ENCODE results near the gene MCM10.

MCM10 gene

GRCh38 chr10:13120786-13121499 is 40.4 kb upstream of the MCM10 start:
- H3K9me3 ChIP-seq (ENCODE audit: insufficient read depth, low read length): no peaks in the 10 kb centered on the region
- no peak for TF ChIP-seq SUZ12 (IDR thresholded peaks at IDR 0.05; ENCODE audit: extremely low read depth, insufficient read depth, insufficient read length)
- no peak for TF ChIP-seq ZNF274 (IDR thresholded peaks at IDR 0.05; ENCODE audit: low read depth, low read length)
- no peak for TF ChIP-seq YY1 (IDR thresholded peaks at IDR 0.05; ENCODE audit: insufficient read depth, insufficient read length)
- H3K27me3 ChIP-seq (ENCODE audit: insufficient read depth, insufficient read length): no peaks in the 10 kb centered on the region
- H3K4me3 ChIP-seq (ENCODE audit: insufficient read length, low read depth): no peak overlapping the region
- no peak for DNase-seq (ENCODE audit: low read depth, low spot score)
- H3K36me3 ChIP-seq (ENCODE audit: insufficient read depth, insufficient read length, low read length): peaks cover 38% of the 10 kb centered on the region
- no peak overlapping the region for H3K9ac ChIP-seq (ENCODE audit: insufficient read length, low read depth)
- H3K4me1 ChIP-seq (ENCODE audit: insufficient read depth, insufficient read length): no peaks in the 10 kb centered on the region

GRCh38 chr10:13121500-13121854 is 39.9 kb upstream of the MCM10 start:
- no peak overlapping the region for H3K4me3 ChIP-seq (ENCODE audit: insufficient read length, low read depth)
- TF ChIP-seq YY1 (IDR thresholded peaks at IDR 0.05; ENCODE audit: insufficient read depth, insufficient read length): no peak
- TF ChIP-seq ZNF274 (IDR thresholded peaks at IDR 0.05; ENCODE audit: low read depth, low read length): no peak
- TF ChIP-seq SUZ12 (IDR thresholded peaks at IDR 0.05; ENCODE audit: extremely low read depth, insufficient read depth, insufficient read length): no peak
- no peak for DNase-seq (ENCODE audit: low read depth, low spot score)
- H3K4me1 ChIP-seq (ENCODE audit: insufficient read depth, insufficient read length): no peaks in the 10 kb centered on the region
- H3K36me3 ChIP-seq (ENCODE audit: insufficient read depth, insufficient read length, low read length): peaks cover 34% of the 10 kb centered on the region
- H3K27me3 ChIP-seq (ENCODE audit: insufficient read depth, insufficient read length): no peaks in the 10 kb centered on the region
- no peak overlapping the region for H3K9ac ChIP-seq (ENCODE audit: insufficient read length, low read depth)
- H3K9me3 ChIP-seq (ENCODE audit: insufficient read depth, low read length): no peaks in the 10 kb centered on the region

- H3K4me3 ChIP-seq (ENCODE audit: insufficient read length, low read depth): no peak overlapping the region
- H3K9me3 ChIP-seq (ENCODE audit: insufficient read depth, low read length): no peaks in the 10 kb centered on the region
- no peak overlapping the region for H3K9ac ChIP-seq (ENCODE audit: insufficient read length, low read depth)
- TF ChIP-seq YY1 (IDR thresholded peaks at IDR 0.05; ENCODE audit: insufficient read depth, insufficient read length): no peak
- peaks cover 40% of the 10 kb centered on the region for H3K36me3 ChIP-seq (ENCODE audit: insufficient read depth, insufficient read length, low read length)
- H3K4me1 ChIP-seq (ENCODE audit: insufficient read depth, insufficient read length): no peaks in the 10 kb centered on the region
- no peaks in the 10 kb centered on the region for H3K27me3 ChIP-seq (ENCODE audit: insufficient read depth, insufficient read length)
- no peak for DNase-seq (ENCODE audit: low read depth, low spot score)
These were observed 24.7 kb upstream of the MCM10 start for GRCh38 chr10:13136651-13137050.

GRCh38 chr10:13139150-13139549 is 22.2 kb upstream of the MCM10 start:
- TF ChIP-seq ZNF274 (IDR thresholded peaks at IDR 0.05; ENCODE audit: low read depth, low read length) (no peak), YY1 (IDR thresholded peaks at IDR 0.05; ENCODE audit: insufficient read depth, insufficient read length) (no peak)
- H3K27me3 ChIP-seq (ENCODE audit: insufficient read depth, insufficient read length): no peaks in the 10 kb centered on the region
- H3K36me3 ChIP-seq (ENCODE audit: insufficient read depth, insufficient read length, low read length): peaks cover 25% of the 10 kb centered on the region
- H3K4me3 ChIP-seq (ENCODE audit: insufficient read length, low read depth): no peak overlapping the region
- no peaks in the 10 kb centered on the region for H3K9me3 ChIP-seq (ENCODE audit: insufficient read depth, low read length)
- no peak for DNase-seq (ENCODE audit: low read depth, low spot score)
- no peak overlapping the region for H3K9ac ChIP-seq (ENCODE audit: insufficient read length, low read depth)
- no peaks in the 10 kb centered on the region for H3K4me1 ChIP-seq (ENCODE audit: insufficient read depth, insufficient read length)

- H3K4me1 ChIP-seq (ENCODE audit: insufficient read depth, insufficient read length): no peaks in the 10 kb centered on the region
- peaks cover 23% of the 10 kb centered on the region for H3K36me3 ChIP-seq (ENCODE audit: insufficient read depth, insufficient read length, low read length)
- no peak overlapping the region for H3K9ac ChIP-seq (ENCODE audit: insufficient read length, low read depth)
- no peak for DNase-seq (ENCODE audit: low read depth, low spot score)
- TF ChIP-seq YY1 (IDR thresholded peaks at IDR 0.05; ENCODE audit: insufficient read depth, insufficient read length): no peak
- no peak for TF ChIP-seq SUZ12 (IDR thresholded peaks at IDR 0.05; ENCODE audit: extremely low read depth, insufficient read depth, insufficient read length)
- TF ChIP-seq ZNF274 (IDR thresholded peaks at IDR 0.05; ENCODE audit: low read depth, low read length): no peak
- H3K4me3 ChIP-seq (ENCODE audit: insufficient read length, low read depth): no peak overlapping the region
- H3K9me3 ChIP-seq (ENCODE audit: insufficient read depth, low read length): no peaks in the 10 kb centered on the region
- H3K27me3 ChIP-seq (ENCODE audit: insufficient read depth, insufficient read length): no peaks in the 10 kb centered on the region
These were observed 21.7 kb upstream of the MCM10 start for GRCh38 chr10:13139676-13140075.

GRCh38 chr10:13140627-13141190 is 20.6 kb upstream of the MCM10 start:
- TF ChIP-seq SUZ12 (IDR thresholded peaks at IDR 0.05; ENCODE audit: extremely low read depth, insufficient read depth, insufficient read length) (no peak), YY1 (IDR thresholded peaks at IDR 0.05; ENCODE audit: insufficient read depth, insufficient read length) (no peak), ZNF274 (IDR thresholded peaks at IDR 0.05; ENCODE audit: low read depth, low read length) (no peak)

GRCh38 chr10:13143766-13144165 is 17.6 kb upstream of the MCM10 start:
- peaks cover 8% of the 10 kb centered on the region for H3K36me3 ChIP-seq (ENCODE audit: insufficient read depth, insufficient read length, low read length)
- no peaks in the 10 kb centered on the region for H3K27me3 ChIP-seq (ENCODE audit: insufficient read depth, insufficient read length)
- no peaks in the 10 kb centered on the region for H3K4me1 ChIP-seq (ENCODE audit: insufficient read depth, insufficient read length)
- no peak overlapping the region for H3K9ac ChIP-seq (ENCODE audit: insufficient read length, low read depth)
- no peak for TF ChIP-seq SUZ12 (IDR thresholded peaks at IDR 0.05; ENCODE audit: extremely low read depth, insufficient read depth, insufficient read length)
- TF ChIP-seq ZNF274 (IDR thresholded peaks at IDR 0.05; ENCODE audit: low read depth, low read length): no peak
- TF ChIP-seq YY1 (IDR thresholded peaks at IDR 0.05; ENCODE audit: insufficient read depth, insufficient read length): no peak
- H3K9me3 ChIP-seq (ENCODE audit: insufficient read depth, low read length): no peaks in the 10 kb centered on the region
- no peak overlapping the region for H3K4me3 ChIP-seq (ENCODE audit: insufficient read length, low read depth)
- no peak for DNase-seq (ENCODE audit: low read depth, low spot score)

More at GRCh38 chr10:13140627-13141190, 20.6 kb upstream of the MCM10 start:
- Histone ChIP-seq H3K9ac (ENCODE audit: insufficient read length, low read depth) (no peak overlapping the region), H3K4me1 (ENCODE audit: insufficient read depth, insufficient read length) (no peaks in the 10 kb centered on the region), H3K36me3 (ENCODE audit: insufficient read depth, insufficient read length, low read length) (peaks cover 13% of the 10 kb centered on the region), H3K4me3 (ENCODE audit: insufficient read length, low read depth) (no peak overlapping the region), H3K27me3 (ENCODE audit: insufficient read depth, insufficient read length) (no peaks in the 10 kb centered on the region), H3K9me3 (ENCODE audit: insufficient read depth, low read length) (no peaks in the 10 kb centered on the region)
- DNase-seq (ENCODE audit: low read depth, low spot score): no peak
